Activated T-cell treated with anti-CD3 and anti-CD28 coated beads, Interleukin-2, amount 50 U/mL, for 4 hours (primary cell): ENCODE results near the gene GSTM3. TPM values are rescaled to one million over a fixed set of nuclear protein-coding genes. Genes with fewer than 3 reads are reported as not detected.
"Not testable (repeated sequence)": the region's sequence is repeated elsewhere in the genome, so short reads cannot be mapped to it uniquely, and the experiment has no call there.

Experiments
- ATAC-seq, 2 donors: fragments of 200-7000 bp; cut with Tn5 transposase; one replicate each; pipeline ENCODE4 v1.10.0; 2021
- DNase-seq: peaks from one replicate; pipeline ENCODE4 v3.0.0-alpha.2; 2020
- H3K27me3 Mint-ChIP-seq: one replicate; pipeline ENCODE4 v1.8.0; 2021; ENCODE audit warnings: low read depth, mixed read lengths
- H3K36me3 Mint-ChIP-seq: one replicate; pipeline ENCODE4 v1.8.0; 2022; ENCODE audit warnings: mixed read lengths; ENCODE audit not compliant: insufficient read depth
- H3K4me1 Mint-ChIP-seq: one replicate; pipeline ENCODE4 v1.8.0; 2021; ENCODE audit warnings: low read depth, mixed read lengths
- H3K4me3 Mint-ChIP-seq: one replicate; pipeline ENCODE4 v1.8.0; 2021; ENCODE audit warnings: mild to moderate bottlenecking, moderate library complexity, mixed read lengths
- H3K9me3 Mint-ChIP-seq: one replicate; pipeline ENCODE4 v1.8.0; 2021; ENCODE audit warnings: mixed read lengths
- total RNA-seq, 3 donors: library from RNA; stranded (reverse); gene quantifications; one replicate each; pipeline ENCODE4 v1.2.1, GENCODE V29; 2021

Gene GSTM3
- total RNA-seq, 3 donors from 2014 or later, result 11.5 to 21.6 (median 11.7) TPM

DNA sequence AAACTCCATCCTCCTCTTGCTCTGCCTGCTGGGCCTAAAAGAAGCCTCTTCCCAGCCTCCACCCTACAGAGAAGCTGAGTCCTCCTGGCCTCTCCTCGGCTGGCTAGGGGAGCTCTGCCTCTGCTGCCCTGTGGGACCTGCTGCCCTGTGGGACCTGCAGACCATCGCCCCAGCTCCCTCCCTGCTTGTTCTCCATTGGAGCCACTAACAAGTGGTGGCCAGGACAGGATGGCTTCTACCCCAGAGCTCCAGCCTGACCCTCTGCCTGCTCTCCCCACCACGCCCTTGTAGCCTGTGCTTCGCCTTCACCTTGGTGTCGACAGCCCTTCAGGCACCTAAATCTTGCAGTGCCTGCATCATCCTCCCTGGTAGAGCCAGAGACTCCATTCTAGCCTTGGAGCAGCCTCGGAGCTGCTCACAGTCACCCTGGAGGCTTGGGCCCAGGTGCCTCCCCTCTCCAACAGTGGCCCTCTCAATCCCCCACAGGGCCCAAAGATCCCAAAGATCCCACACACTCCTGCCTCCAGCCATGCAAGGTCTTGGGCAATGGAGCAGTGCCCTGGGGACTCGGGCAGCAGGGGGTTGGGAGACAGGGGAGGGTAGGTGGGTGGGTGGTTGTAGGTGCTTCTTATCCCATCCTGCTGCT lies 19.9 kb upstream of the GSTM3 start:
- Mint-ChIP-seq H3K4me1 (no peaks in the 10 kb centered on the region), H3K36me3 (no peaks in the 10 kb centered on the region), H3K9me3 (no peaks in the 10 kb centered on the region), H3K27me3 (no peaks in the 10 kb centered on the region), H3K4me3 (no peak overlapping the region)
- ATAC-seq (no peak), DNase-seq (no peak)

DNA sequence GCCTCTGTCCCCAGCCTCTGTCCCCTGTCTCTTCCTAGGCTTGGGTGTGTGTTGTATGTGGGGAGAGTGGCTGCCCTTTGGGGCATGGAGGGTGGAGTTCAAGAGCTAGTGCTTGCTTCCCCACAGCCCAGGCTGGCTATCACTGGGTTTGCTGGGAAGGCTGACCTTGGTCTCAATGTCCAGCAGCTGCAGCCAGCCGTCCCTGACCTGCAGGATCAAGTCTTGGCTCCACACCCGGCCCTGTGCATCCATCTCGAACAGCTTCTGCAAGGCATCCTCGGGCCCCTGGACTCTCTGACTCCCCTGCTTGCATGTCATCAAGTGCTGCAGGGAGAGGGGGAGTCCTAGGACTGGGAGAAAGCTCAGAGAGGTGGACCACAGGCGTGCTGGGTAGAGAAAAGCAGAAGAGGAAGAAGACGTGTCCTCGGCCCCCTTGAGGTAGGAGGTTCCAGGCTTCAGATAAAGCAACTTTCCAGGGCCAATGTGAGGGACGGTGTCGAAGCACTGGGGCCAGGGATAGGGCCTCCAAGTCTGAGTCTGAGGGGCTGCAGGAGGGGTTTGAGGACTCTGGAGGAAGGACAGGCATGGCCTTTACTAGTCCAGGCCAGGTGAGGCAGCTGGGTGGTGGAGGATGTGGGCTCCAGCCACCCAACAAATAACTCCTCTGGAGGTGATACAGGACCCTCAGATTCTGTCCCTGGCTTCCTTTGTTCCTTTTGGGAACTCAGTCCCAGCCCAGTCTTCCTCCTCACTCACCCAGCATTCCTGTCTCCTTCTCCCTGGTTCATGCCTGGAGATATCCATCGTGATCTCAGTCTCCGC lies 18.9 kb upstream of the GSTM3 start:
- no peaks in the 10 kb centered on the region for H3K9me3 Mint-ChIP-seq
- DNase-seq, result no peak
- H3K4me1 Mint-ChIP-seq, result no peaks in the 10 kb centered on the region
- no peaks in the 10 kb centered on the region for H3K27me3 Mint-ChIP-seq
- H3K4me3 Mint-ChIP-seq, result no peak overlapping the region
- peak in 1 of 2 donors; percentile 14 for ATAC-seq
- H3K36me3 Mint-ChIP-seq, result no peaks in the 10 kb centered on the region

DNA sequence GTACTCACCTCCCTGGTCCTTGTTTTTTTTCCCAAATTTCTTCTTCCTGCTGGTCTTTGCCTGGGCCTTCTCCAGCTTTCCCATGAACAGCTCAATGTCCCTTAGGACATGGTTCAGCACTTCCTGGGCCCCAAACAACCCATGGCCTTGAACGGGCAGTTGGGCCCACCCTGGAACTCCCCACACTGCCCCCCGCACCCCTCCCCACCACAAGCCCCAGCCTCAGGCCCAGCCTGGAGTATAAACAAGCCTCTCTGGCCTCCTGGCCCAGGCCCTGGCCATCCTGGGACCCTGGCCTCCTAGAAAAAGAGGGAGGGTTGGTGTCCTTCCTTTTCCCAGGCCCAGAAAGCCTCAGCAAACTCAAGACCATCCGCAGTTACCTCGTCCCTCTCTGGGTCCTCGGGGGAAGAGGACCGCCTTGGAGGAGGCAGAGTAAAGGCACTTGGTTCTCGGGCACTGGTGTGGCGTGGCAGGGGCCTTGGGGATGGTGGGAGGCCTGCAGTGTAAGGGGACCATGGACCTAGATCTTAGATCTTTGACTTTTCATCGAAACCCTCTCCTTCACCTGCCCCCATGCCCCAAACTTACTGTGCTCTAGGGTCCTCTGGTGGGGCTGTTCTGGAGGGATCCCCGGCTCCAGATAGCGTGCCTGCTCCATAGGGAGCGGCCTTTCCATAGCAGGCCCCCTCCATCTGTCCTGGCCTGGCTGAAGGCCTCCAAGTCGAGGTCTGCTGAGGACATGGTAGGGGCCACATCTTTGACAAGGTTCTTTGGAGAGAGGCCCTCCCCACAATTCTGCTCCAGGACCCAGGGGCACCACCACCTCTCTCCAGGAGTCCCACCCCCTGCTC lies 17.3 kb upstream of the GSTM3 start:
- H3K36me3 Mint-ChIP-seq, result no peaks in the 10 kb centered on the region

DNA sequence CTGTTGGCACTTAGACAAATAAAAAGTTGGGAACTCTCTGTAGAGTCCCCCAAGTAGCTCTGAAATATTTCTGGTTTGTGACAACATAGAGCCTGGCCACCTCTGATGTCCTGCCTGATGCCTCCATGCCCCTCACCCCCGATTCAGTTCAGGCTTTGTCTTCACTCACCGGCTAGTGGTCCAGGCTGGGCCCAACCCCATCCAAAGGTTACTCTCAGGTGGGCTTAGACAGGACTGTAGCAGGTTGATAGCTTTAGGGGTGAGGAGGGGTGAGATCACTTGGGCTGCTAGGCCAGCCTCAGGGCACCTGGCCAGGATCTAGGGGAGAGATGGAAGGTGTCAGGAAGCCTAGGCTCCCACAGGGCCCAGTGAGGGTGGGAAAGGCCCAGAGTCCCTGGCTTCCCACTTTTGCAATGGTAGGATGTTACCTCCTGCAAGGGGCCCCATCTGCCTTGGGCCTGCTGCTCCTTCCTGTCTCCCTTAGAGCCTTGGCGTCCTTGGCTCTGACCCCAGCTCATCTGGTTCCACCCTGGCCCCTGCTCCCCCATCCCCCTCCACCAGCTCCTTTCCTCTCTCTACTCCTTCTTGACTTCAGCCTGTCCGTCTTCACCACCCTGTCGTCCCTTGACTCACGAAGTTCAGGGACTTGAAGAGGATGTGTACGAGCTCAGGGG lies 16.1 kb upstream of the GSTM3 start:
- Mint-ChIP-seq H3K36me3 (no peaks in the 10 kb centered on the region), H3K4me1 (no peaks in the 10 kb centered on the region), H3K4me3 (no peak overlapping the region), H3K9me3 (no peaks in the 10 kb centered on the region), H3K27me3 (no peaks in the 10 kb centered on the region)
- DNase-seq (no peak), ATAC-seq (no peak)

More for the DNA sequence above, 17.3 kb upstream of the GSTM3 start:
- Mint-ChIP-seq H3K4me1 (no peaks in the 10 kb centered on the region), H3K27me3 (no peaks in the 10 kb centered on the region), H3K9me3 (no peaks in the 10 kb centered on the region), H3K4me3 (no peak overlapping the region)
- ATAC-seq, result peak in 1 of 2 donors; percentile 10
- no peak for DNase-seq

DNA sequence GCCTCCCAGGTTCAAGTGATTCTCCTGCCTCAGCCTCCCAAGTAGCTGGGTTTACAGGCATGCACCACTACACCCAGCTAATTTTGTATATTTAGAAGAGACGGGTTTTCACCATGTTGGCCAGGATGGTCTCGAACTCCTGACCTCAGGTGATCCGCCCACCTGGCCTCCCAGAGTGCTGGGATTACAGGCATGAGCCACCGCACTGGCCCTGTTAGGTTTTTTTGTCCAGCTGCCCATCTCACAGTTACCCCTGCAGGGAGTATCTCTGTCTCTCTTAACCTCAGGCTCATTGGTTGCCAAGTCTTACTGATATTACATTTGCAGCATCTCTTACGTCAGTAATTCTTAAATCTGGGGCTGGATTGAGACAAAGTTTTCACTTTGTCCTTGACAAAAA lies 15.5 kb upstream of the GSTM3 start:
- H3K36me3 Mint-ChIP-seq, H3K9me3 Mint-ChIP-seq, DNase-seq, ATAC-seq, H3K4me1 Mint-ChIP-seq, H3K4me3 Mint-ChIP-seq, H3K27me3 Mint-ChIP-seq: not testable (repeated sequence)

DNA sequence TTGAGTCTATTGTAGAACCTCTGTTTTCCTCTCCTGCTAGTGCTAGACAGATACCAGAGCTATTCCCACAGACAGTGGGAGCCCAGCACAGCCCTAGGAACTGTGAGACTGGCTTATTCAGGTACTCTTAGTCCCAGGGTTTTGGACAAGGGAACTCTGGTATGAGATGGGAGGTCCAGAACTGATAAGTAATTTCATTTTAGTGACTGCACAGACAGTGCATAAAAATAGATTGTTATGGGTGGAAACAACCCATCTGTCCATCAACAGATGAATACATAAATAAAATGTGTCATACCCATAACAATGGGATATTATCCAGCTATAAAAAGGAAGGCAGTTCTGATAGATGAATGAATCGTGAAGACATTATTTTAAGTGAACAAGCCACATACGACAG lies 13.9 kb upstream of the GSTM3 start:
- Mint-ChIP-seq H3K36me3 (no peaks in the 10 kb centered on the region), H3K4me1 (no peaks in the 10 kb centered on the region), H3K4me3 (no peak overlapping the region), H3K27me3 (peaks cover 13% of the 10 kb centered on the region), H3K9me3 (no peaks in the 10 kb centered on the region)
- DNase-seq (no peak), ATAC-seq (no peak)

DNA sequence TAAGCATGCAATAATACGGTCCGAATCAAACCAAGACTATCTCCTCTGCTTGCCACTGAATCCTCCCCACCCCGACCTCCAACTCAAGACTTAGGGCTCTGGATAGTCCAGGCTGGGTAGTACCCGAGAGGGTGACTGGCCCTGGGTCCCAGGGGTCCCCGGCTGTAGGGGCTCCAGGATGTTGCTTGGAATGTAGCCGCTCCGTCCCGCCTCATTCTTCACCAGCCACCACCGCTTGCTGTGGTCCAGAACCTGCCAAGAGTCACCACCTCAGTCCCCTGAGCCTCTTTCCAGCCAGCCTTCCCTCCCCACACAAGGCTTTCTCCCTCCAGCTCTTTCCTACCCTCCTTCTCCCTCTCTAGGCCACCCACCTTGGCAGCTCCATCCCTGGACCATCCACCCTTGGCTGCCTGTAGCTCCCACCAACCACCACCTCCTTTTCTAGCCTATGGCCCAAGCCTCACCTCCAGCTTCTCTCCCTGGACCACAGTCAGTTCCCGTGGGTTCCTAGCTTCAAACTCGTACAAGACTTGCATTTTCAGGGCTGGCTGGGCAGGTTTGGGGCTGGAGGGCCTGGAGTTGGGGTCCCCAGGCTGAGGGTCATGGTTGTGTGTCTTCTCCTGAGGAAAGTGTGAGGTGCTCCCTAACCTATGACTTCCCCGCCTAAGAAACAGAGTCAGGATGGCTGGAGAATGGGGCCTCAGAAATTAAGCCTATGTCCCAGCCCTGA lies 10.9 kb upstream of the GSTM3 start:
- peaks cover 18% of the 10 kb centered on the region for H3K27me3 Mint-ChIP-seq
- H3K9me3 Mint-ChIP-seq, result no peaks in the 10 kb centered on the region

DNA sequence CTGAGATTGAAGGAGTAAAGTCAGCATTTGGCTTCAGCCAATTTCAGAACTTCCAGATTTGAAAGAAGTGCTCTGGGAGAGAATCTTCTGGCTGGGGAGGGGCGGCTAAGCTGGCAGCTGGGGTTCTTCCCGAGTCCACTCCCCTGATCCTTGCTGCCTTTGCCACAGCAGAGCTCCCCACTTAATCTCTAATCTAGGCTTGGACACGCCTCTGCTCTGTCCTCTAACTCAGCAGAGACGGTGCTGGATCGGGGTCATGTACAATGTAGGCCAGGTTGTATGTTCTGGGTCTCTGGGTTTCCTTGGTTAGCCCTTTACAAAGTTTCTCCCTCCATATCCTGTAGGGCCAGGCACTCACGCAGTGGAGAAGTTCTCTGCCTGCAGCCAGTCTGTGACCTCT lies 10.1 kb upstream of the GSTM3 start:
- no peak overlapping the region for H3K4me3 Mint-ChIP-seq
- H3K36me3 Mint-ChIP-seq, result no peaks in the 10 kb centered on the region
- no peak for DNase-seq
- peaks cover 18% of the 10 kb centered on the region for H3K27me3 Mint-ChIP-seq
- ATAC-seq, result no peak
- no peaks in the 10 kb centered on the region for H3K4me1 Mint-ChIP-seq
- H3K9me3 Mint-ChIP-seq, result no peaks in the 10 kb centered on the region

More for the DNA sequence above, 10.9 kb upstream of the GSTM3 start:
- no peak overlapping the region for H3K4me3 Mint-ChIP-seq
- ATAC-seq, result no peak
- H3K36me3 Mint-ChIP-seq, result no peaks in the 10 kb centered on the region
- no peaks in the 10 kb centered on the region for H3K4me1 Mint-ChIP-seq
- no peak for DNase-seq

DNA sequence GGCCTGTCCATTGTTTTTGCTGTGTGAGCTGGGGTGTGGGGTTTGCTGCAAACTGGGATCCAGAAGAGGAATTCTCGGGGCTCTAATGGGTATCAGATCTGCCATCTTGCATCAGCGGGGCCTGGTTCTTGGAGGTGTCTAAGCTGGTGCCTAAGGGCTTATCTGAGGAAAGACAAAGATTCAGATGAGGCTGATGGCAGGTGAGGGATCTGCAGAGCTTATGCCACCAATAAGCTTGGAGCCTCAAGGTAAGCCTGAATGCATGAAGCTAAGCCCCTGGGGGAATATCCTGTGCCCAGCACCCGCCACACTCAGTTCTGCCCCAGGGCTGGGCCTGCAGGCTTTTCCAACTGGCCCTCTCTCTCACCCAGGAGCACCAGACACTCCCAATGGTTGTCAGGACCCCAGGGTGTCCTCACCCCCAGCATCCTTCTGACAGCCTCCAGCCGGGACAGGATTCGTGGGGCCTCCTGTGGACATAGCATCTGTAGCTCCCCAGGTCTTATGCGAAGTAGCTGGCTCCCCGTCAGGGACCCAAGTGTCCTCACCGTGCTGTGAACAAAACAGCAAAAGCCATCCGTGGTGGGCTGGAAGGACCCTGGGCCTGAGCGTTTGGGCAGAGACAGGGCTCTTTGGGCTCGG lies 9.5 kb upstream of the GSTM3 start:
- DNase-seq (no peak), ATAC-seq (no peak)
- peaks cover 18% of the 10 kb centered on the region for H3K27me3 Mint-ChIP-seq
- H3K9me3 Mint-ChIP-seq, result no peaks in the 10 kb centered on the region
- no peaks in the 10 kb centered on the region for H3K4me1 Mint-ChIP-seq
- no peak overlapping the region for H3K4me3 Mint-ChIP-seq
- no peaks in the 10 kb centered on the region for H3K36me3 Mint-ChIP-seq

DNA sequence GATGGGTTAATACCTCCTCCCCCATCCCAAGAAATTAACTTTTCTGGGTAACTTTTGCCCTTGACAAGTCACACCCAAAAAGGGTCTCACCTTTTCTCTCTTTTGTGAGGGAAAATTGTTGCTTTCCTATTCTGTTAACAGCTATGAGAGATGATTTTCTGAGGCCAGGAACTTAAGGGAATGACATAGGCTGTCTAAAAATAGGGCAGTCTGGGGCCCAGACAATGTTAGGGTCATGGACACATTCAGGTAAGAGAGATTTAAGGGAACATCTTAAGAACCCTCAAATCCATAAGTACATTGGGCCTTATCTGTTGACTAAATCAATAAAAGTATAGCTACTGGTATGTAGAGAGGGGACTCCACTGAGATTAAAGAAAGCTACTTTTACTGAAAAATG lies 8.4 kb upstream of the GSTM3 start:
- H3K36me3 Mint-ChIP-seq, result no peaks in the 10 kb centered on the region
- no peak overlapping the region for H3K4me3 Mint-ChIP-seq
- H3K27me3 Mint-ChIP-seq, result peaks cover 20% of the 10 kb centered on the region
- no peaks in the 10 kb centered on the region for H3K9me3 Mint-ChIP-seq
- no peak for ATAC-seq
- no peak for DNase-seq
- H3K4me1 Mint-ChIP-seq, result no peaks in the 10 kb centered on the region

DNA sequence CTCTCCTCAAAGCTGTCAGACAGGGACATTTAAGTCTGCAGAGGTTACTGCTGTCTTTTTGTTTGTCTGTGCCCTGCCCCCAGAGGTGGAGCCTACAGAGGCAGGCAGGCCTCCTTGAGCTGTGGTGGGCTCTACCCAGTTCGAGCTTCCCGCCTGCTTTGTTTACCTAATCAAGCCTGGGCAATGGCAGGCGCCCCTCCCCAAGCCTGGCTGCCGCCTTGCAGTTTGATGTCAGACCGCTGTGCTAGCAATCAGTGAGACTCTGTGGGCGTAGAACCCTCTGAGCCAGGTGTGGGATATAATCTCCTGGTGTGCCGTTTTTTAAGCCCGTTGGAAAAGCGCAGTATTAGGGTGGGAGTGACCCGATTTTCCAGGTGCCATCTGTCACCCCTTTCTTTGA lies 7.5 kb upstream of the GSTM3 start:
- not testable (repeated sequence) for H3K4me3 Mint-ChIP-seq, H3K4me1 Mint-ChIP-seq, H3K36me3 Mint-ChIP-seq, ATAC-seq, DNase-seq, H3K9me3 Mint-ChIP-seq
- peaks cover 20% of the 10 kb centered on the region for H3K27me3 Mint-ChIP-seq

DNA sequence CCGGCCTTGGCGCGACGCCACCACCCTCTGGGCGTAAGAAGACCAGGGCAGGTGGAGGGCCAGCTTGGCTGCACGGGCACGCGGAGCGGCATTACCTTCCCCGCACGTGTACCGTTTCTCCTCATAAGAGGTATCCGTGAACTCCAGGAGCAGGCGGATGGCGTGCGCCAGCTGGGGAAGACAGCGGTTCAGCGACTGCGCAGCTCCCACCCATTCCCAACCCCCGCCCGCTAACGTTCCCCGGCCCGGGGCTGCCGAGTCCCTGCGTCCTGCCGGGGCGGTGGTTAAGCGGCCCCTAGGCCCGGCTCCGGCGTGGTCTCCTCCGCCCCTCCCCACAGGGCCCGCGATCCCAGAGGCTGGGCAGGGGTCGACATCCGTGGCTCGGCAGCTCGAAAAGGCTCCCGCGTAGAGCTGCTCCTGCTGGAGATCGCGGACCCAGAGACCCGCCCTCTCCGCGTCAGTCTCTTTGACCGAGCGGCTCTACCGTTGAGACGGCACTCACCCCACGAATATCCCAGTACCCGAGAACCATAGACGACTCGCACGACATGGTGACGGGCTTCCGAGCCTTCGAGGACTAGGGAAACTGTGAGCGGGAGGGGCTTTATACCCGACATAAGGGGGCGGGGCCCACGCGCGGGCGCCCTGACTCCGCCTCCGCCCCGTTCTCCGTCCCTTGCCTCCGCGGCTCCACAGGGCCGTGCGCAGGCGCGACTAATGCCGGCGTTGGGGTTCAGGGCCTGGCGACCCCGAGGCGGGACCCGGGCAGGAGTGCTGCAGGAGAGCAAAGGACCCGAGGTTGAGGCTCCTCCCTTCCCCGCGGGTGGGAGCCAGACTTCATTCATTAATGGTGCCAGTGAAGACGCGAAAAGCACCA lies 862 bp downstream of the GSTM3 start:
- peak; percentile 88 for DNase-seq
- peaks cover 11% of the 10 kb centered on the region for H3K4me1 Mint-ChIP-seq
- ATAC-seq, result peak; percentile 96
- no peaks in the 10 kb centered on the region for H3K9me3 Mint-ChIP-seq
- H3K27me3 Mint-ChIP-seq, result peaks cover 19% of the 10 kb centered on the region
- H3K36me3 Mint-ChIP-seq, result peaks cover 4% of the 10 kb centered on the region
- H3K4me3 Mint-ChIP-seq, result peak overlapping the region; percentile 83
